HG03442 (cell line): ENCODE measurements around the gene EBF3.
A peak's percentile ranks its signal among the peaks of the same experiment; 100 is the strongest.

ENCODE experiments used
- ATAC-seq: cut with Tn5 transposase; IDR thresholded peaks from one replicate; pipeline ENCODE4 v1.9.1; 2021; ENCODE audit warnings: mild to moderate bottlenecking, moderate library complexity; ENCODE audit not compliant: unreplicated experiment

The EBF3 gene

DNA sequence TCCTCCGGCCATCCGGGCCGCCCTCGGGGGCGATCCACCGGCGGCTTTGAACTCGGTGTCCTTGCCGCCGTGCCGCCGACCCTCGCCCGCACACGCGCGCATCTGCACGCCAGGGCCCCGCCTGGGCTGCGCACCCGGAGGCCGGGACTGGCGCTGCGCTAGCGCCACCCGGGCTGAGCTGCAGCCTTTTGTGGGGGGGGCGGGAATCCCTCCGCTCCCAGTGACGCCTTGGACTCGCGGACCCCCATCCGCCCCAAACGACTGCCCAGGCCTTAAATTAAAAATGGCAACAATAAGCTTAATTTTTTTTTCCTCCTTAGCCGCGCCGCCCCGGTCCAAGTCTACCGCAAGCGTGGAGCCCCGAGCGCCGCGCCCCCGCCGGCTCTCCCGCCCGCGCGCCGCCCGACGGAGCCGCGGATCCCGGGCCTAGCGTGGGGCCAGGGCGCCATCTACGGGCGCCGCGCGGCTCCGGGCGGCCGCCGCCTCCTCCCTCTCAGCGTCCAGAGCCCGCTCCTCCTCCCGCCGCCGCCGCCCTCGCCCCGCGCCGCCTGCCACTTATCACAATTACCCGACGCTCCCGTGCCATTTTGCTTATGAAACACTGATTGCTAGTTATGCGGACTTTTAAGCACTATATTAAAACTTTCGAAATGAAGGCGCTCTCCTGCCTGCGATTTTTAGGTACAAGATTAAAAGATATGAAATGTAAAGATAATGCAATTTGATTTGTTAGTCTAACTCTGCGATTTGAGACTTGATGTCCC is 7.5 kb upstream of the EBF3 start:
- peak; percentile 73 for ATAC-seq

DNA sequence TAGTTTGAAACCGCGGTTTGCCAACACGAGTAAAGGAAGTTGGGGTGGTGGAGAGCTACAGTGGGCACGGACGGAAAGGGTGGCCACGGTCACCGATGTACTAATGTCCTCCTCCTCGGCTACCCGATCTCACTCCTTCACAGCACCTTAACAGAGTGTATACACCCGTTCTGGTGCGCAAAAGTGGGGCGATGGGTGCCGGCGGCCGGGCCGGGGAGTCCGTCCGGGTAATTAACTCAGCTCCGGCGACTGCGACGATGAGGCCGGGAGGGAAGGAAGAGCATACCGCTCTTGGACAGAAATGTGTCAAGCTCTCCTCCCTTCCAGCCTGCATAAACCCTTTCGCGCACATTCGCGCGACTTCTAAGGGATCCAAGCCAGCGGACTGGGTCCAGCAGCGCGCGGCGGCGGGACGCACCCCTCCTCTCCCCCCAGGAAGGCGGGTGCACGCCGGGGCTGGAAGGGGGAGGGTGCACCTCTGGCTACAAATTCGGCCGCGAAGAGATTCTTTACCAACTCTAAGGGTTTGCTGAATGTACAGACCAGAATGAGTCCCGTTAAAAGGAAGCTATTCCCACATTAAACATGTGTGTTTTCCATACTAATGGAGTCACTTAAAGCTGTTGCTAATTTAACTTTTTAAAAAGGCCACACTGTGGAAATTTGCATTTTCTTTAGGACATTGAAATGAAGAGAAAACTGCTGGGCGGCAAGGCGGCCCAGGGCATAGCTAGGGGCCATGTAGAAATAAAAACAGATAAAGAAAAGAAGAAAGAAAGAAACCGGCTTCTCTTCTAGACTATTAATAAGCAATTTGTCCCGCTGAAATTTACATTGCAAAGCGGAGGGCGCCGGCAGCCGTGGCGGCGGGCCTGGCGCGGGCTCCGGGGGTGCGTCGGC is 6.6 kb upstream of the EBF3 start:
- no peak for ATAC-seq

DNA sequence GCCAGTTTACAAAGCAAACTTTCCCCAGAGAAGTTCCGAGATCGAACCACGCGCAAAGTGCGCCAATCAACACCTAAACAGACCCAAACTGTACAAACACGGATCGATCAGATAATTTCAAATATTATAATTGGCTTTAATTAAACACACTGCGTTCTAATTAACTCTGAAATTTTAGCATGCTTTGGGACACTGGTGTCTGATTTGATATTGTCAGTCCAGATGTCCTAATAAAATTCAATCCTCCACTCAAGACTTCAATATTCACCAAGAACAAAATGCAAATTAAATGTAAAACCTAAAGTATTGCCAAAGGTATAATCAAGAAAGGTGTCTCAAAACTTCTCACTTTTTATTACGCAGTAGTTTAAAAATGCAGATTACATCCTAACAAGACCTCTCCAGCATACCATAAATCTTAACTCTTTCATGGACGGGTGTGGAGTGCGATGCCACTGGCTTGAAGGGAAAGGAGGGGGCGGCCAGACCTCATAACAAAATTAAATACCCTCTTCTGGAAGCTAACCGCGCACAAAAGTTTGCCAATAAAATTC is 5.9 kb upstream of the EBF3 start:
- ATAC-seq: no peak

DNA sequence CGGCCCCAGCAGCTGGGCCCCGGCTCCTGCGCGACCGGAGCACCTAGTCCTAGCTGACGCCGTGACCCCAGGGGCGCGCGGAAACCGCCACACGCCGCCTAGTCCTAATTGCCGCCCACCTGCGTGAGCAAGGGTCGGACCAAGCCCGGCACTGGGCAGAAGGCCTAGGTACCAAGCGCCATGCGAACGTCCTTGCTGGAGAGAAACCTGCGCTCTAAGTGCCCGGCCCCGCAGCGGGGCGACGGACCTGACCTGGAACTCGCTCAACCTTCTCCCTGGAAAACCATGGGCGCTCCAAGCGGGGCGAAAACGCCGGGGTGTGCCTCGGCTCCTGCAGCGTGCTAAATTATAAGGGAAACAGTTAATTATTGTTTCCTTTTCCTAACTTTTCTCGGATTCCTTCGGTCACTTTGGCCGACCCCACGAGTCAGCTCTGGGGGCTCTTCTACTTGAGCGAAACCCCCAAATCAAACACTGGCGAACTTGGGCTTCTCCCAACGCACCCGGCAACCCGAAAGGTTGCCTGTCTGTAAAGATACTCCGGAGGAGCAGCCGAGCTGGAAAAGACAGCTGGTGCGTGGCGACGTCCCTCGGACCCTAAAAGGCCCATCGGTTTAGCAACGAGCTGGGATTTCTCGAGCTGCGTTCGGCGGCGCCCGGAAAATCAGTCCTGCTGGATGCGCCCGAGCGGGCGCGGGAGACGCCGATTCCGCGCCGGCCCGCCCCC is 5.3 kb upstream of the EBF3 start:
- no peak for ATAC-seq

DNA sequence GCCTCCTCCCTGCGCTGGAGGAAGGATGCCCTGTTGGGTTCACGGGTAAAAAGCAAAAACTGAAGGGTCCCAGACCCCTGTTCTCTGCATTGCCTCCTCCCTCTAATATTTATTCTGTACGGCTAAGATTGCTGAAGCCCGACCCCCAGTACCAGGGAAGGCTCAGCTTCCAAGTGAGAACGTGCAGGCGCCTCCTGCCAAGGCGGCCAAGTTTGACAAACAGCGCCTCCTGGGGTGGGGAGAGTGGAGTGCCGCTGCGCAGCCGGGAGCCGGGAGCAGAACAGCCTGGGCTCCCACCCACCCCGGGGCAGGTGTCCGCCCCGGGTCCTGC is 4.7 kb upstream of the EBF3 start:
- ATAC-seq: no peak

DNA sequence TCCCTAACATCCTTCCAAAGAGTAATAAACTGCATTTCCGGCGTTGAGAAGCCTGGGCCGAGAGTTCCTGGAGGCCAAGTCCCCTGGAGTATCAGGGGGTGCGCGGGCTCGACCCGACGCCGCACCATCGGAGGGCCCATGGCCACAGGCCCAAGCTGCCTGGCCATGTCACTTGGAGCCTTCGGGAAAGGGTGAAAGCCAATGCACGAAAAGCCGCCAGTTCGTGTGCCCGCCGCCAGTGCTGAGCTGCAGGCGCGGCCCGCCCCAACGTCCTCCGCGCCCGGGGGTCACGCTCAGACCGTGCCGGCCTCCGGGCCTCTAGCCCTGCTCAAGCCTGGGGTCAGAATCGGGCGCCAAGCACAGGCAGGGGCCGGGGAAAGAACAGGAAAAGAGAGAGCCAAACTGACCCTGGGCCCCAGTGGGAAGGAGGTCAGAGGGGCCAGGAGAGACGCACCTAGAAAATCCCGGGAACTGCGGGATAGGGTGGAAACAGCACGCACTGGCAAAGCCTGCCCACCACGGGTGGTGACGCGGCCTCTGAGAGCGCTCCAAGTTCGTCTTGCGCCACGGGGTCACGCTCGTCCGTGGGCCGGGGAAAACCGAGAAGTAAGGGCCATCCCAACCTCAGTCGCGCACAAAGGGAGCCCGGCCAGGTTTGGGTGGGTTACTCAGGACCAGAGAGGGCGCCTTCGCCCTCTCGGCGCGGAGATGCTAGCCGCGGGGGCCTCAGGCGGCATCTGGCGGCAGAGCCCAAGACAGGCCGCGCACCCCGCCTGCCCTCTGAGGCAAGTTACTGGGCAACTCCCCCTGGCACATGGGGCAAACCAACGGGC is 4.2 kb upstream of the EBF3 start:
- no peak for ATAC-seq

DNA sequence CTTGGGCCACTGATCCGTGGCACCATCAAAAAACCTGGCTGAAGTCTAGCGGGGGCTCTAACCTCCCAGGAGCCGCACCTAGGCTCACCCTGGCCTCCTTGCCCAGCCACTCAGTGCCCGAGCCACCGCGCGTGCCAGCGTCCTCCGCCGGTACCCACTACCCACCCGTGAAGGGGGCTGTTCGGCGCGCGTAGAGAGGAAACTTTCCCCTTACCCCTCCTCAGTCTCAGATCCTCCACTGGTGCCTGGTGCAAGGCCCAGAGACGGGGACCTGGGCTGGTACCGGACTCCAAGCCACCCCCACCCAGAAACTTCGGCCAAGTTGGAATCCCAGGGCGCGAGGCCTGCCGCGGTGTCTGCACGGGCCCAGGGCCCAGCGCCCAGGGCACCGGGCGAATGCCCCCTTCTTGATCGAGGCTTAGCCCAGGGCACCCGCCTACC is 3.5 kb upstream of the EBF3 start:
- no peak for ATAC-seq

DNA sequence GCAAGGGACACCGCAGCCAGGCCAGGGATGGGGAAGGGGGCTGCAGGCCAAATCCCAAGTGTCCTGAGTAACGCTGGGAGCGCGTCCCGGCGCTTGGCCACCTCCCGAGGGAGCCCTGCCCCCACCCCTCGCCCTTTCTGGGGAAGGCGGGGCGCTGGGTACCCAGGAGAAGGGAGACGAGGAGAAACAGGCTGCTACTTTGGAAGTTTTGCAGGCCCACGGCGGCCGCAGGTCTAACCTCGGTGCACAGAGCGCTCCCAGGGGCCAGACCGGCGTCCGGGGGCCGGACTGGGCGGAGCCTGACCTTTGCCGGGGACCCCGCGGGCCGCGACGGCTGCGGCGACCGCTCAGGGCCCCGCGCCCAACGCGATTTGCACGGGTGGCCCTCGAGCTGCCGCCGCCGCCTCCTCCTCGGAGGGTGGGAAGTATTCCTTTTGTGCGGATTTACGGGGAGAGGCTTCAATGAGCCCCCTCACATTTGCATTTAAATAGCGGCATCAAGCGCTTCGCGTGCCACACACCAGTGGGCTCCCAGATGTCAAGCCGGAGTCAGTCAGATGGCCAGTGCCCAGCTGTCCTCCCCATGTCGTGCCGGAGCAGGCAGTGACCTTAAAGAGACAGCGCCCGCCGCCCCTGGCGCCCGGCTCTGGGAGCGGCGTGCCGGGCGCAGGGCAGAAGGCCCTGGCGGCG is 3.0 kb upstream of the EBF3 start:
- no peak for ATAC-seq

DNA sequence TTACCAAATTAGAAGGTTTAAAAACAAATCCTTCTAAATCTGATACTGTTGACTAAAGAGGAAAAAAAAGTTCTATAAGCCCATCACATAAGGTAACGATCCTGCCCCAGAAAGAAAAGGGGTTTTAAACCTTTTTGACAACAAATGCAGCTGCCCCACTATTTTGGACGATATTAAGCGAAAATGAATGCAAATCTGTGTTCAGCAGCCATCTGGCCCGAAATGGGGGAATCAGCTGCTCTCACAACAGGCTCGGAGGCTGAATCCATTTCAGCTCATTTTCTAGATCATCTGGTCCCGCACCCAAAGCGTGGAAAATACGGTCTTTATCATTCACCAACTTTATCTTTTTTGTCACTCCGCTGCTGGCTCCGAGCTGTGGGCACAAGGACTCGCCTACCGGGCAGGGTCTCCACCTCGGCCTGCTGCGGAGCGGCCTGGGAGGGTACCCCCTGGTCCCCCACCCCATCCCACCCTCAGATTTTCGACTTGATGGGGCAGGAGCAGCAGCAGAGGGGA is 2.4 kb upstream of the EBF3 start:
- no peak for ATAC-seq

DNA sequence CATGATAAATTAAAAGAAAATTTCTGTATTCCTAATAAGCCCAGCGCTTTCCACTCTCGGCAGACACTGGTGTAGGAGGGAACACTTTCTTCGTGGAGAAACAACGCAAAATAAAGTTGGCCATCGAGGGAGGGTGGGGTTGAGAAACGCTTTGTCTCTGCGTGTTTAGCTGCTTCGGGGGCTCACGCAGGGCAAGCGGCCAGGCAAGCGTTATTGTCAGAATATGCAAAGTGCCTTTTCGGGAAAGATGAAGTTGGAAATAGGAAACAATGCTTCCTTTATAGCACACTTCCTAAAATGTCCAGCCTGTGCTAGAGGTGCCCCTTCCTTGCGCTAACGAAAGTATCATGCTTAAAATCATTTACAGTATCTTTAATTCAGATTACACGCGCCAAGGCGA is 1.9 kb upstream of the EBF3 start:
- no peak for ATAC-seq

DNA sequence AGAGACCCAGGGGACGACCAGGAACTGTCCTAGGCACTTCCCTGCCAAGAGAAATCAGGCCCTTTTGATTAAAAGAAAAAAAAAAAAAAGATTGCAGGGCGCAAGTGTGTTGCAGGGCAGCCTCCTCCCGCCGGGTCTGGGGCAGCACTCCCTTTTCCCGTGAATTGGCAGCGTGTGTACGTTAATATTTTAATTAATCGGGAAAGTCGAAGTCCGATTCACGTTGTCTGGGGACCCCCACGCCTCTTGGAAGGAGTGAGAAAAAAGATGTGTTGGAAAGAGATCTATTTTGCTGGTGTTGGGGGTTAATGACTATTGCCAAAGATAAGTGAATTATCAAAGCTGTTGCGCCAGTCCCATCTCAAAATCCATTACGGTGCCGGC is 1.3 kb upstream of the EBF3 start:
- ATAC-seq: no peak

DNA sequence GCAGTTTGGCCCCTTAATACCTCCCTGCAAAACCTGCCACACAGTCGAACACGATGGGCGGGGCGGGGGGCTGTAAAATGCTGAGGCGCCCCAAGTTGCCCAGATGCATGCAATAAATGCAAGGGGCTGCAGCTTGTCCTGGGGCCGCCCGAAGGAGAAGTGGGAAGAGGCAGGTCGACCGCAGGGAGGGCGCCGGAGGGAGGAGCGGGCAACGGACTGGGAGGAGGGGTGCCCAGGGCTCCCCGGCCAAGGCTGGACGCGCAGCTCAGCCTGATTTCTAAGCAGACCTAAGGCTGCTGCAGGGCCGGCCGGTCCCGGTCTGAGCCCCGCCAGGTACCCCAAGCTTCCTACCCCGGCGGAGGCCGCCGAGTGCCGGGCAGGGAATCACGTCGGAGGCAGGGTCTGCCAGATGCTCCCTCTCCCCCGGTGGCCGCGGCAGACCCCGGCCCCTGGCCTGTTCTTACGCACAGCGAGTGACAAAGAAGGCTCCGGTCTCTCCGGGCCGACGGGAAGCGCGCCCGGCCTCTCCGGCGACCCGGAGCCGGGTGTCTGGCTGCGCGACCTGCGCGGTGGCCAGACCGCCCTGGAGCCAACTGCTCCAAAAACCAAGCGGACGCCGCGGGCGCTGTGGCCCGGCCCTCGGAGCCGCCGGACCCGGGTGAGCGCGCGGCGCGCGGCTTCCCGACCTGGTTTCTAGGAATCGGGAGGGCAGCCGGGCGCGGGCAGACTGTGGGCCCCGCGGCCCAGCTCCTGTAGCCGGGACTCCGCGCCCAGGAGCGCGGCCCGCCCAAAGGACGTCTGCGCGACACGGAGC is 744 bp upstream of the EBF3 start:
- no peak for ATAC-seq

DNA sequence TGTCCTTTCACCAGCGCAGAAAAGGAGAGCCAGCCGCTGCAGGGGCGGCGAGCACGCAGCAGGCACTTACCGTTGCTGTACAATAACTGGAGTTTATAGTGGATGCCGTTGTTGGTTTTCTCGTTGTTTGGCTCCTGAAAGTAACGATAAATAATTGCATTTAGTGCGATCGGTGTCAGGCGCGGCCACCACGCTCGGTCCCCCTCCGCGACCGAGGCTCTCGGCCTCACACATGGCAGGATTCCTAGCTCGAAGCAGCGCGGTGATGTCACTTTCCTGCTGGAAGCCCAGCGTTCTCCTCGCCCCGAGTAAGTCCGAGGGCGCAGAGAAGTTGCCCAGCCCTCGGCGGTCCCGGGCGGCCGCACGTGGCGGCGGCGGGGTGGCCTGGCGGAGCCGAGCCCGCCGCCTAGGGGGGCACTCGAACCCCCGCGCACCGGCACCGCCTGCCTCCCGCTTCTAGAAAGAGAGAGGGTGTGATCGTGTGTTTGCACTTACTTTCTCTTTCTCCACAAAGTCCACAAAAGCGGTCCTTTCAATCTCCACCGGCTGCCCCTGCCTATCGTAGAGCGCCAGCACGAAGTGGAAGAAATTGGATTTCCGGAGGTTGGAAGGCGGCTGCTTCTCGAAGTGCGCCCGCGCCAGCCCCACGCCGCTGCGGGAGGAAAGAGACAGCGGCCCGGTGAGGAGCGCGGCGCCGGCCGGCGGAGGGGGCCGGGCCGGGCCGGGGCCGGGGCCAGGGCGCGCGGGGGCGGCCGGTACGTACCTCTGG is 1.0 kb downstream of the EBF3 start:
- ATAC-seq: no peak

DNA sequence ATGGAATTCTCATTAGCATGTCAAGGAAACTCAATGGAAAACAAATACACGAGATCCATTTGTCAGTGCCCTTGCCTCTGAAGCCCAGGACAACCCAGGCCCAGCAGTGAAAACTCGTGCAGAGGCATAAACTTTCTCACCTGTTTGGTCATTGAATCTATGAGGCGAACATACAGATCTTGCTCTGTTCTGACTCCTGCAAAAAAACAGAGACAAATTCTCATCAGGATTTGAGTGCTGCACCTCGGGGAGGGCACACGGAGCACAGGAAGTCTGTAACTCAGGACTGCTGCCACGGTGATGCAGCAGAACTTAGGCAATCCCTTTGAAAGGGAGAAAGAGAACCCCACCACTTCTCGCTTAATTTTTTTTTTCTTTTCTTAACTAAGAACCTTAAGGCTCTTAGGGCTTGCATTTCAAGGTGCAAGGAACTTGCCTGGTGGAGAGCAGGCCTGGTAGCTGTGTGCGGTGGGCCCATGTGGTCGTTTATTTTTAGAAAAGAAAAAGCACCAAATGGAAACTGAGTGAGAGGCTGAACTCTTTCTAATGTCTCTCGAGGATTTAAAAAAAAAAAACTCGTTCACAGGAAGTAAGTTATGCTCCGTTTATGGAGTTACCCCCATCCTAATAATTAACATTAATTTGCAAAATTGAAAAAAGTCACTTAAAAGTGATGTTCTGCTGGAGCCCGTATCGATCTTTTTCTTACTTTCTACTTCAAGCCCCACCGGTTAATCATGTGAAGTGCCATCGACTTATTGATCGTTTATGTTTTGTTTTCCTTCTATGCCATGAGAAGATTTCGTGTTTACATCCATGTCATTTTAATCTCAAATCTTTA is 1.8 kb downstream of the EBF3 start:
- ATAC-seq: no peak

DNA sequence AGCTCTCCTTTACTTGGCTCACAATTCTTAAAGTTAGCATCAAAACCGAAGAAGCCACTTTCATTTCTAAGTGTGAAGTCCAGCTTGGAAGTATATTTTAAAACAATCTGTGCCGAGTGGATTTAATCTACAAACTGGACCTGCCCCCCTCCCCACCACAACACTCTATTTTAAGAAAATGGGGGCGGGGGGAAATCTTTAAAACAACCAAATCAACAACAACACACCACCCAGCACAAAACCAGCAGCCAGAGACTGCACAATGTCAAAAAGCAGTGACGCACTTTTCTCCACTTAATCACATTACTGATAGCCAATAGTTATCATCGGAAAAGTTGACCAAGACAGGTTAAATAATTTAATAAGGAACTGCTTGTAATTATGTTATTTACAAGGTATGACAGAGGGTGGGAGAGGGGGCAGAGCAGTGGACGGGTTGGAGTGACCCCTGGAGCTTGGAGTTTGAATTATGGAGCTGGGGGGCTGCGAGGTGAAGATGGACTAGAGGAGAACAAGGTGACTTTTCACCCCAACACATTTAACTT is 2.8 kb downstream of the EBF3 start:
- no peak for ATAC-seq

DNA sequence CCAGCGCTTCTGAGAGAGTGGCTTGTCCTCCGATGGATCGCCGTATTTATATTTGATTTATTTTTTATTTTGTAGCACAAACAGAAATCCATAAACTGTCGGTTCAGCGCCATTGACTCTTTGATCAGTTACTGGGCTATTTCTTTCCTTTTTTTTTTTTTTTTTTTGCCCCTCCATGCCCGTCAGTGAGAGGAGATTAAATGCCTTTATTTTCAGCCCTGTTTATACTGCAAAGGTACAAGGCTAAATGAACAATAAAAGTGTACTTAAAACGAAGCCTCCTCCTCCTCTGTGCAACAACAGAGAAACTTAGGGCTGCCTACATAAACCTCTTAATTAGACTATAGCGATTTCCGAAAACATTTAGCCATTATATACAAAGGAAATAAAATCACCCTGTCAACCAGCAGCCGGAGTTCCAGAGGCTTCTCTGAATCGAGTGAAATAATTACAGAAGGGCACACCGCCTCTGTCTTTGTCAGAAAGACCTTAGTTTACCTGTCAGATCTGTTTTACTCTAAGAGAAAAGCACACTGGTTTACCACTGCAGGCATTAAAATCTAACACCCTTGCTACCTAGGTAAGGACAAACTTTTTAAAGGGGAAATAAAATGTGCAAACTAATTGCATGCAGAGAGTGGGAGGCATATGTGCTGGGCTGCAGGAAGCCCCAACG is 3.5 kb downstream of the EBF3 start:
- ATAC-seq: no peak
